Forelimb muscle (tissue), 1 donor: Measurements from ENCODE around the gene IFT52. TPM values are rescaled to one million over a fixed set of nuclear protein-coding genes. Genes with fewer than 3 reads are reported as not detected.

Source experiments
- DNase-seq: peaks from one replicate; pipeline ENCODE4 v3.0.0-alpha.2; 2013; ENCODE audit warnings: low read depth
- polyA plus RNA-seq: library from polyadenylated mRNA; unstranded; fragments of 120-200 nt; gene quantifications from one replicate; pipeline ENCODE4 v1.2.1, GENCODE V29; 2013; ENCODE audit not compliant: insufficient read length

The IFT52 gene
- polyA plus RNA-seq, 1 donor, result 23.4 TPM

DNA sequence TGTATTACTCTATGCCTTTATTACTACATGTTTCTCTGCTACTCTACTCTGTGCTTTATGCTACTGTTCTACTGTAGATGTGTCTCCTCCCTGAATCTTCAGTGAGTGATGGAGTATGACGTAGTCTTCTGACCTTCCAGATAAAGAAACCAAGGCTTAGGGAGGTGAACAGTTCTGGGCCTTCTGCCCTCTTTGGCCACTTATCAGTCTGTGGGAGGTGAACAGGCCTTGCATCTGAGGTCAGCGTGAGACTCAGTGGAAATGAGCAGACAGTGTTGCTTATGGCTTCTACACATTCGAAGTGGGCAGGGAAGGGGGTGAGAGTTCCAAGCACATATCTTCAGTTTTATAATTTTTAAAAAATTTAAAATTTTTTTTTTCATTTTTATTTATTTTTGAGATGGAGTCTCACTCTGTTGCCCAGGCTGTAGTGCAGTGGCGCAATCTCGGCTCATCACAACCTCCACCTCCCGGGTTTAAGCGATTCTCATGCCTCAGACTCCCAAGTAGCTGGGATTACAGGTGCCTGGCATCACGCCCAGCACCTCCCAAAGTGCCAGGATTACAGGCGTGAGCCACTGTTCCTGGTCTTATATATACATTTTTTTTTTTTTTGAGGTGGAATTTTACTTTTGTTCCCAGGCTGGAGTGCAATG lies 100.3 kb downstream of the IFT52 start:
- DNase-seq, result no peak

DNA sequence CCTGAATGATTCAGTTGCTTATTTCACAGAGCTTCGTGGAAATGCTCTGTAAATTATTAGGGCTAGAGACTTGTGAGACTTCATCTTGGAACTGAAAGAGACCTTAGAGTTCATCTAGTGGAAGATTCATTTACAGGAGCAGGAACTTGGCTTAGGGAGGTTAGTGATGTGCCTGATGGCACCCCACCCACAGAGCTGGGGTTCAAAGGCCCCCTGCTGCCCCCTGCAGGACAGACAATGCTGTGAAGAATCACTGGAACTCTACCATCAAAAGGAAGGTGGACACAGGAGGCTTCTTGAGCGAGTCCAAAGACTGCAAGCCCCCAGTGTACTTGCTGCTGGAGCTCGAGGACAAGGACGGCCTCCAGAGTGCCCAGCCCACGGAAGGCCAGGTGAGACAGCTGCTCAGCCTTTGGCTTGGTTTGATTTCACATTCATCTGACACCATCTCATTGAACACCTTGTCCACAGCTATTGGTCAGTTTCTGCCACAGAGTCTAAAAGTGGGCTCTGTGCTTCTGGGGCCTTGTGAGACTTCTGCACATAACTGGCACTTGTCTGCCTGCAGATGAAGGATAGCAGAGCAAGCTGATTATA lies 101.3 kb downstream of the IFT52 start:
- DNase-seq, result no peak

DNA sequence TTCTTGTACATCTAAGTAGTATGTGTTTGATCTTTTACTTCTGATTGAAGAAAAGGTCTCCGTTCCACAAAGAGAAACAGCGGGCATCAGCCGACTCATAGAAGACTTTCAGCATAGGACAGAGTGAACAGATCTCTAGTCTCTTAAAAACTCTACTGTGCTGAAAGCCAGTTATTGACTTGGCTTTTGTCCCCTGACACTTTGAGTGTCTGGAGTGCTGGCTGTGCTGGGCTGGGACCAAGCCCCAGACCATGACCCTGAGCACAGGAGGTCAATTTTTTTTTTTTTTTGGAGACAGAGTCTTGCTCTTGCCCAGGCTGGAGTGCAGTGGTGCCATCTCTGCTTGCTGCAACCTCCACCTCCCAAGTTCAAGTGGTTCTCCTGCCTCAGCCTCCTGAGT lies 104.0 kb downstream of the IFT52 start:
- DNase-seq, result no peak

DNA sequence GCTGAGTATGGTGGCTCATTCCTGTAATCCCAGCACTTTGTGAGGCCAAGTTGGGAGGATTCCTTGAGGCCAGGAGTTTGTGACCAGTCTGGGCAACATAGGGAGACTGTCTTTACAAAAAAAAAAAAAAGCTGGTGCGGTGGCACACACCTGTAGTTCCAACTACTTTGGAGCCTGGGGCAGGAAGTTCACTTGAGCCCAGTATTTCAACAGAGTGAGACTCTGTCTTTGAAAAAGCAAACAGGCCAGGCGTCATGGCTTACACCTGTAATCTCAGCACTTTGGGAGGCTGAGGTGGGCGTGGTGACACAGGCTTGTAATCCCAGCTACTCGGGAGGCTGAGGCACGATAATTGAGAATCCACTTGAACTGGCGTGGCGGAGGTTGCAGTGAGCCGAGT lies 104.8 kb downstream of the IFT52 start:
- DNase-seq, result no peak

Other genes starting within 250 kb of the IFT52 start
- 168 TPM for gene SRSF6, start 133.0 kb upstream of the IFT52 start, polyA plus RNA-seq
- 10.4 TPM for gene L3MBTL1, start 83.2 kb upstream of the IFT52 start, polyA plus RNA-seq
- 1.7 TPM for gene SGK2, start 31.9 kb upstream of the IFT52 start, polyA plus RNA-seq
- gene MYBL2, start 76.2 kb downstream of the IFT52 start, polyA plus RNA-seq, result 12.1 TPM
- not detected for gene GTSF1L, start 136.1 kb downstream of the IFT52 start, polyA plus RNA-seq